ENCODE data around the gene TEKT5.

TEKT5 gene

GRCh38 chr16:10740845-10741208, 46.1 kb upstream of the TEKT5 start:
- H3K79me2 ChIP-seq (ENCODE audit: low read length), result peaks cover 2% of the 10 kb centered on the region; the same call in 1 of the 2 replicates
- H3K4me2 ChIP-seq (ENCODE audit: low read length), result no peak overlapping the region
- H2AFZ ChIP-seq (ENCODE audit: low read depth, low read length), result no peak overlapping the region
- no peaks in the 10 kb centered on the region for H4K20me1 ChIP-seq (ENCODE audit: insufficient read depth, low read length)
- no peak overlapping the region for H3K9ac ChIP-seq (ENCODE audit: low read length)
- TF ChIP-seq EZH2phosphoT487 (IDR thresholded peaks at IDR 0.05; ENCODE audit: low read depth), result no peak
- TF ChIP-seq CTCF (IDR thresholded peaks at IDR 0.05; ENCODE audit: low read depth, low read length), result no peak
- H3K4me1 ChIP-seq (ENCODE audit: low read length), result peaks cover 65% of the 10 kb centered on the region
- H3K27me3 ChIP-seq (ENCODE audit: low read depth, low read length), result no peaks in the 10 kb centered on the region
- H3K4me3 ChIP-seq (ENCODE audit: low read length), result no peak overlapping the region
- no peaks in the 10 kb centered on the region for H3K9me3 ChIP-seq (ENCODE audit: insufficient read depth, low read length)
- H3K27ac ChIP-seq (ENCODE audit: low read length), result no peak overlapping the region
- peaks cover 5% of the 10 kb centered on the region for H3K36me3 ChIP-seq (replicated peaks; ENCODE audit: low read depth, low read length)

GRCh38 chr16:10740000-10740844, 45.5 kb upstream of the TEKT5 start:
- H3K4me2 ChIP-seq (ENCODE audit: low read length), result no peak overlapping the region
- H2AFZ ChIP-seq (ENCODE audit: low read depth, low read length), result no peak overlapping the region
- H3K4me1 ChIP-seq (ENCODE audit: low read length), result peaks cover 65% of the 10 kb centered on the region

GRCh38 chr16:10738231-10739077, 43.7 kb upstream of the TEKT5 start:
- Histone ChIP-seq H3K4me2 (ENCODE audit: low read length) (peak overlapping the region; percentile 86), H4K20me1 (ENCODE audit: insufficient read depth, low read length) (no peaks in the 10 kb centered on the region), H3K4me1 (ENCODE audit: low read length) (peaks cover 58% of the 10 kb centered on the region), H3K9ac (ENCODE audit: low read length) (peak overlapping the region; percentile 72), H3K27ac (ENCODE audit: low read length) (peak overlapping the region; percentile 98), H3K27me3 (ENCODE audit: low read depth, low read length) (no peaks in the 10 kb centered on the region), H3K36me3 (replicated peaks; ENCODE audit: low read depth, low read length) (no peaks in the 10 kb centered on the region), H3K79me2 (ENCODE audit: low read length) (no peaks in the 10 kb centered on the region), H2AFZ (ENCODE audit: low read depth, low read length) (no peak overlapping the region), H3K4me3 (ENCODE audit: low read length) (peak overlapping the region; percentile 56), H3K9me3 (ENCODE audit: insufficient read depth, low read length) (no peaks in the 10 kb centered on the region)
- TF ChIP-seq CTCF (IDR thresholded peaks at IDR 0.05; ENCODE audit: low read depth, low read length) (no peak), EZH2phosphoT487 (IDR thresholded peaks at IDR 0.05; ENCODE audit: low read depth) (no peak)

More at GRCh38 chr16:10740000-10740844, 45.5 kb upstream of the TEKT5 start:
- H3K79me2 ChIP-seq (ENCODE audit: low read length), result 0 out of 2 replicates have a peak, but pooled peaks cover 2% of the 10 kb centered on the region
- no peaks in the 10 kb centered on the region for H3K36me3 ChIP-seq (replicated peaks; ENCODE audit: low read depth, low read length)
- H3K4me3 ChIP-seq (ENCODE audit: low read length), result no peak overlapping the region
- no peak overlapping the region for H3K9ac ChIP-seq (ENCODE audit: low read length)
- TF ChIP-seq EZH2phosphoT487 (IDR thresholded peaks at IDR 0.05; ENCODE audit: low read depth), result no peak
- TF ChIP-seq CTCF (IDR thresholded peaks at IDR 0.05; ENCODE audit: low read depth, low read length), result no peak
- no peaks in the 10 kb centered on the region for H3K27me3 ChIP-seq (ENCODE audit: low read depth, low read length)
- H3K9me3 ChIP-seq (ENCODE audit: insufficient read depth, low read length), result no peaks in the 10 kb centered on the region
- no peaks in the 10 kb centered on the region for H4K20me1 ChIP-seq (ENCODE audit: insufficient read depth, low read length)
- H3K27ac ChIP-seq (ENCODE audit: low read length), result no peak overlapping the region

- H2AFZ ChIP-seq (ENCODE audit: low read depth, low read length), result peak overlapping the region; percentile 92
- H3K4me3 ChIP-seq (ENCODE audit: low read length), result peak overlapping the region; percentile 76
- H3K9ac ChIP-seq (ENCODE audit: low read length), result peak overlapping the region; percentile 72
- H3K36me3 ChIP-seq (replicated peaks; ENCODE audit: low read depth, low read length), result no peaks in the 10 kb centered on the region
- no peaks in the 10 kb centered on the region for H3K27me3 ChIP-seq (ENCODE audit: low read depth, low read length)
- no peaks in the 10 kb centered on the region for H3K9me3 ChIP-seq (ENCODE audit: insufficient read depth, low read length)
- peaks cover 48% of the 10 kb centered on the region for H3K4me1 ChIP-seq (ENCODE audit: low read length)
- peak overlapping the region; percentile 98 for H3K27ac ChIP-seq (ENCODE audit: low read length)
- H3K4me2 ChIP-seq (ENCODE audit: low read length), result peak overlapping the region; percentile 86
- TF ChIP-seq CTCF (IDR thresholded peaks at IDR 0.05; ENCODE audit: low read depth, low read length) (peak; percentile 91), EZH2phosphoT487 (IDR thresholded peaks at IDR 0.05; ENCODE audit: low read depth) (no peak)
- no peaks in the 10 kb centered on the region for H4K20me1 ChIP-seq (ENCODE audit: insufficient read depth, low read length)
- H3K79me2 ChIP-seq (ENCODE audit: low read length), result no peaks in the 10 kb centered on the region
These were observed 42.4 kb upstream of the TEKT5 start for GRCh38 chr16:10737068-10737625.
